ENCODE results near the gene TRIM58.

The TRIM58 gene

GRCh38 chr1:247843411-247843810 is 13.6 kb upstream of the TRIM58 start (continued):
- TF ChIP-seq ZNF513 (tag by site-specific recombination; IDR thresholded peaks at IDR 0.05) (no peak), ZNF514 (tag by site-specific recombination; IDR thresholded peaks at IDR 0.05) (no peak), ZFP69B (tag by site-specific recombination; IDR thresholded peaks at IDR 0.05) (no peak), SALL2 (tag by site-specific recombination; IDR thresholded peaks at IDR 0.05; ENCODE audit: borderline replicate concordance) (no peak), ZNF560 (tag by site-specific recombination; IDR thresholded peaks at IDR 0.05; ENCODE audit: borderline replicate concordance) (no peak), ZNF654 (tag by site-specific recombination; IDR thresholded peaks at IDR 0.05; ENCODE audit: low read depth) (no peak)

- no peaks in the 10 kb centered on the region for H3K36me3 ChIP-seq (ENCODE audit: control insufficient read depth in 2 of 2, insufficient read depth in 1 of 2, low read length in 2 of 2)
- ChIA-PET CTCF (no interaction called here), POLR2A (no interaction called here)
- no peak overlapping the region for H3K27ac ChIP-seq (ENCODE audit: extremely low read depth, low read depth, low read length)
- no peaks in the 10 kb centered on the region for H3K9me3 ChIP-seq (ENCODE audit: control insufficient read depth, insufficient read depth, low read depth, low read length)
- no peaks in the 10 kb centered on the region for H3K4me1 ChIP-seq (ENCODE audit: control insufficient read depth, insufficient read depth, low read length)
- TF ChIP-seq ZFP41 (tag by site-specific recombination; IDR thresholded peaks at IDR 0.05; ENCODE audit: borderline replicate concordance) = no peak
- TF ChIP-seq, protein P1, sequence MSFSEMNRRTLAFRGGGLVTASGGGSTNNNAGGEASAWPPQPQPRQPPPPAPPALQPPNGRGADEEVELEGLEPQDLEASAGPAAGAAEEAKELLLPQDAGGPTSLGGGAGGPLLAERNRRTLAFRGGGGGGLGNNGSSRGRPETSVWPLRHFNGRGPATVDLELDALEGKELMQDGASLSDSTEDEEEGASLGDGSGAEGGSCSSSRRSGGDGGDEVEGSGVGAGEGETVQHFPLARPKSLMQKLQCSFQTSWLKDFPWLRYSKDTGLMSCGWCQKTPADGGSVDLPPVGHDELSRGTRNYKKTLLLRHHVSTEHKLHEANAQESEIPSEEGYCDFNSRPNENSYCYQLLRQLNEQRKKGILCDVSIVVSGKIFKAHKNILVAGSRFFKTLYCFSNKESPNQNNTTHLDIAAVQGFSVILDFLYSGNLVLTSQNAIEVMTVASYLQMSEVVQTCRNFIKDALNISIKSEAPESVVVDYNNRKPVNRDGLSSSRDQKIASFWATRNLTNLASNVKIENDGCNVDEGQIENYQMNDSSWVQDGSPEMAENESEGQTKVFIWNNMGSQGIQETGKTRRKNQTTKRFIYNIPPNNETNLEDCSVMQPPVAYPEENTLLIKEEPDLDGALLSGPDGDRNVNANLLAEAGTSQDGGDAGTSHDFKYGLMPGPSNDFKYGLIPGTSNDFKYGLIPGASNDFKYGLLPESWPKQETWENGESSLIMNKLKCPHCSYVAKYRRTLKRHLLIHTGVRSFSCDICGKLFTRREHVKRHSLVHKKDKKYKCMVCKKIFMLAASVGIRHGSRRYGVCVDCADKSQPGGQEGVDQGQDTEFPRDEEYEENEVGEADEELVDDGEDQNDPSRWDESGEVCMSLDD (tag by site-specific recombination; IDR thresholded peaks at IDR 0.05) = no peak
- no peak for TF ChIP-seq ZNF223 (tag by site-specific recombination; IDR thresholded peaks at IDR 0.05)
- no peak for TF ChIP-seq ZNF10 (tag by site-specific recombination; IDR thresholded peaks at IDR 0.05)
- no peak for TF ChIP-seq ZNF521 (tag by site-specific recombination; IDR thresholded peaks at IDR 0.05)
- TF ChIP-seq ZBTB8A (tag by site-specific recombination; IDR thresholded peaks at IDR 0.05) = no peak
- TF ChIP-seq ZNF510 (tag by site-specific recombination; IDR thresholded peaks at IDR 0.05; ENCODE audit: insufficient replicate concordance) = no peak
- no peak for TF ChIP-seq GFI1B (tag by site-specific recombination; IDR thresholded peaks at IDR 0.05)
- no peak for TF ChIP-seq ZNF560 (tag by site-specific recombination; IDR thresholded peaks at IDR 0.05; ENCODE audit: borderline replicate concordance)
- no peak for TF ChIP-seq HOXA7 (CRISPR knock-in tag; IDR thresholded peaks at IDR 0.05; ENCODE audit: borderline replicate concordance)
- no peak for TF ChIP-seq ZNF596 (tag by site-specific recombination; IDR thresholded peaks at IDR 0.05)
- TF ChIP-seq, protein P2, sequence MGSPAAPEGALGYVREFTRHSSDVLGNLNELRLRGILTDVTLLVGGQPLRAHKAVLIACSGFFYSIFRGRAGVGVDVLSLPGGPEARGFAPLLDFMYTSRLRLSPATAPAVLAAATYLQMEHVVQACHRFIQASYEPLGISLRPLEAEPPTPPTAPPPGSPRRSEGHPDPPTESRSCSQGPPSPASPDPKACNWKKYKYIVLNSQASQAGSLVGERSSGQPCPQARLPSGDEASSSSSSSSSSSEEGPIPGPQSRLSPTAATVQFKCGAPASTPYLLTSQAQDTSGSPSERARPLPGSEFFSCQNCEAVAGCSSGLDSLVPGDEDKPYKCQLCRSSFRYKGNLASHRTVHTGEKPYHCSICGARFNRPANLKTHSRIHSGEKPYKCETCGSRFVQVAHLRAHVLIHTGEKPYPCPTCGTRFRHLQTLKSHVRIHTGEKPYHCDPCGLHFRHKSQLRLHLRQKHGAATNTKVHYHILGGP (tag by site-specific recombination; IDR thresholded peaks at IDR 0.05) = no peak
- H3K4me3 ChIP-seq (ENCODE audit: low read depth, low read length) = no peak overlapping the region
Observed at GRCh38 chr1:247845011-247845692, 11.8 kb upstream of the TRIM58 start.

DNA sequence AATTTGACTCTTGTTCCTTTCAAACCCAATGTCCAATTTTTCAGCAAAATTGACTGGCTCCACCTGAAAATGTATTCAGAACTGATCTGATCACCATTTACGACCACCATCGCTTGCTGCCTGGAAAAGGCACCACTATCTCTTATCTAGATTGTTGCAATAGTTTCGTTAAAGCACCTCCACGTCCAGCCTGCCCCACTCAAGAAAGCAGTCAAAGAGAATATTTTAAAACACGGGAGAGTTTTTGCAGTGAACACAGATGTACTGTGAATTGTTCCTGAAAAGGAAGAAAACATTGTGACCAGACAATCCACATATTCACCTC is 11.3 kb upstream of the TRIM58 start:
- POLR2A ChIA-PET = no interaction called here
- no peaks in the 10 kb centered on the region for H3K9me3 ChIP-seq (ENCODE audit: control insufficient read depth, insufficient read depth, low read depth, low read length)
- H3K36me3 ChIP-seq (ENCODE audit: control insufficient read depth in 2 of 2, insufficient read depth in 1 of 2, low read length in 2 of 2) = no peaks in the 10 kb centered on the region
- no peak overlapping the region for H3K4me3 ChIP-seq (ENCODE audit: low read depth, low read length)
- CTCF ChIA-PET = no interaction called here
- no peaks in the 10 kb centered on the region for H3K4me1 ChIP-seq (ENCODE audit: control insufficient read depth, insufficient read depth, low read length)
- H3K27ac ChIP-seq (ENCODE audit: extremely low read depth, low read depth, low read length) = no peak overlapping the region
- no peak for TF ChIP-seq KLF9 (tag by site-specific recombination; IDR thresholded peaks at IDR 0.05; ENCODE audit: low read depth)
- TF ChIP-seq, protein P3, sequence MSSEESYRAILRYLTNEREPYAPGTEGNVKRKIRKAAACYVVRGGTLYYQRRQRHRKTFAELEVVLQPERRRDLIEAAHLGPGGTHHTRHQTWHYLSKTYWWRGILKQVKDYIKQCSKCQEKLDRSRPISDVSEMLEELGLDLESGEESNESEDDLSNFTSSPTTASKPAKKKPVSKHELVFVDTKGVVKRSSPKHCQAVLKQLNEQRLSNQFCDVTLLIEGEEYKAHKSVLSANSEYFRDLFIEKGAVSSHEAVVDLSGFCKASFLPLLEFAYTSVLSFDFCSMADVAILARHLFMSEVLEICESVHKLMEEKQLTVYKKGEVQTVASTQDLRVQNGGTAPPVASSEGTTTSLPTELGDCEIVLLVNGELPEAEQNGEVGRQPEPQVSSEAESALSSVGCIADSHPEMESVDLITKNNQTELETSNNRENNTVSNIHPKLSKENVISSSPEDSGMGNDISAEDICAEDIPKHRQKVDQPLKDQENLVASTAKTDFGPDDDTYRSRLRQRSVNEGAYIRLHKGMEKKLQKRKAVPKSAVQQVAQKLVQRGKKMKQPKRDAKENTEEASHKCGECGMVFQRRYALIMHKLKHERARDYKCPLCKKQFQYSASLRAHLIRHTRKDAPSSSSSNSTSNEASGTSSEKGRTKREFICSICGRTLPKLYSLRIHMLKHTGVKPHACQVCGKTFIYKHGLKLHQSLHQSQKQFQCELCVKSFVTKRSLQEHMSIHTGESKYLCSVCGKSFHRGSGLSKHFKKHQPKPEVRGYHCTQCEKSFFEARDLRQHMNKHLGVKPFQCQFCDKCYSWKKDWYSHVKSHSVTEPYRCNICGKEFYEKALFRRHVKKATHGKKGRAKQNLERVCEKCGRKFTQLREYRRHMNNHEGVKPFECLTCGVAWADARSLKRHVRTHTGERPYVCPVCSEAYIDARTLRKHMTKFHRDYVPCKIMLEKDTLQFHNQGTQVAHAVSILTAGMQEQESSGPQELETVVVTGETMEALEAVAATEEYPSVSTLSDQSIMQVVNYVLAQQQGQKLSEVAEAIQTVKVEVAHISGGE (tag by site-specific recombination; conservative IDR thresholded peaks at IDR 0.05; ENCODE audit: low read depth) = no peak
- no peak for TF ChIP-seq SETDB1 (IDR thresholded peaks at IDR 0.05; ENCODE audit: insufficient read length, low read length)
- TF ChIP-seq WT1 (tag by site-specific recombination; IDR thresholded peaks at IDR 0.05) = no peak
- no peak for TF ChIP-seq ZBTB8A (tag by site-specific recombination; IDR thresholded peaks at IDR 0.05)
- no peak for TF ChIP-seq FEZF1 (tag by site-specific recombination; IDR thresholded peaks at IDR 0.05)
- TF ChIP-seq, protein P4, sequence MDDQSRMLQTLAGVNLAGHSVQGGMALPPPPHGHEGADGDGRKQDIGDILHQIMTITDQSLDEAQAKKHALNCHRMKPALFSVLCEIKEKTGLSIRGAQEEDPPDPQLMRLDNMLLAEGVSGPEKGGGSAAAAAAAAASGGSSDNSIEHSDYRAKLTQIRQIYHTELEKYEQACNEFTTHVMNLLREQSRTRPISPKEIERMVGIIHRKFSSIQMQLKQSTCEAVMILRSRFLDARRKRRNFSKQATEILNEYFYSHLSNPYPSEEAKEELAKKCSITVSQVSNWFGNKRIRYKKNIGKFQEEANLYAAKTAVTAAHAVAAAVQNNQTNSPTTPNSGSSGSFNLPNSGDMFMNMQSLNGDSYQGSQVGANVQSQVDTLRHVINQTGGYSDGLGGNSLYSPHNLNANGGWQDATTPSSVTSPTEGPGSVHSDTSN (CRISPR knock-in tag; IDR thresholded peaks at IDR 0.05) = no peak
- TF ChIP-seq IKZF3 (tag by site-specific recombination; IDR thresholded peaks at IDR 0.05) = no peak
